HT-29 (cell line): Measurements from ENCODE around the gene IL4R. TPM values are rescaled to one million over a fixed set of nuclear protein-coding genes. Genes with fewer than 3 reads are reported as not detected.

Experiments
- DNase-seq: peaks from one replicate; pipeline ENCODE4 v3.0.0-alpha.2; 2015; ENCODE audit warnings: low spot score
- total RNA-seq: library from RNA; depleted of rRNA; stranded (reverse); fragments of >200 nt; shearing (Covaris generic); gene quantifications from 2 replicates; pipeline ENCODE4 v1.2.3, GENCODE V29; 2014

IL4R gene
- total RNA-seq, 1 experiment from 2014 or later: 58.2 TPM

- peak; percentile 52 for DNase-seq
These were observed 468 bp downstream of the IL4R start for GRCh38 chr16:27314161-27314723.

GRCh38 chr16:27314986-27315332 lies 1.2 kb downstream of the IL4R start:
- DNase-seq: no peak

GRCh38 chr16:27315333-27316037 lies 1.7 kb downstream of the IL4R start:
- DNase-seq: no peak

GRCh38 chr16:27316038-27316680 lies 2.4 kb downstream of the IL4R start:
- no peak for DNase-seq

GRCh38 chr16:27317320-27317719 lies 3.5 kb downstream of the IL4R start:
- no peak for DNase-seq

- DNase-seq: no peak
These were observed 4.1 kb downstream of the IL4R start for GRCh38 chr16:27317738-27318391.

GRCh38 chr16:27318392-27319256 lies 4.8 kb downstream of the IL4R start:
- DNase-seq: no peak

GRCh38 chr16:27319257-27319965 lies 5.6 kb downstream of the IL4R start:
- DNase-seq: no peak

- DNase-seq: no peak
These were observed 6.7 kb downstream of the IL4R start for GRCh38 chr16:27320261-27321012.

GRCh38 chr16:27321013-27321915 lies 7.5 kb downstream of the IL4R start:
- no peak for DNase-seq

- DNase-seq: peak; percentile 94
These were observed 9.3 kb downstream of the IL4R start for GRCh38 chr16:27322858-27323780.

GRCh38 chr16:27323781-27324561 lies 10.2 kb downstream of the IL4R start:
- no peak for DNase-seq

GRCh38 chr16:27324851-27325301 lies 11.1 kb downstream of the IL4R start:
- DNase-seq: no peak

- no peak for DNase-seq
These were observed 12.0 kb downstream of the IL4R start for GRCh38 chr16:27325736-27326135.

- DNase-seq: no peak
These were observed 12.5 kb downstream of the IL4R start for GRCh38 chr16:27326251-27326650.

GRCh38 chr16:27326738-27327585 lies 13.2 kb downstream of the IL4R start:
- peak; percentile 72 for DNase-seq
